RWPE1 (cell line): ENCODE data around the gene NAMPT.
A peak's percentile ranks its signal among the peaks of the same experiment; 100 is the strongest.

ENCODE experiments used
- CTCF ChIA-PET: fragments of 350-600 bp; sonication (Branson Sonifier 250); formaldehyde crosslinking; extraction: SDS; loops from one replicate; lab custom pipeline; 2021; lab: Yijun Ruan, JAX
- POLR2A ChIA-PET: fragments of 400-600 bp; formaldehyde crosslinking; extraction: SDS; loops from one replicate; lab custom pipeline; 2020; ENCODE audit warnings: antibody characterized with exemption; ENCODE audit not compliant: low non-redundant PET; lab: Yijun Ruan, JAX
- DNase-seq: peaks from one replicate; pipeline ENCODE4 v3.0.0; 2012; ENCODE audit warnings: low spot score
- H3K27ac ChIP-seq: fragments of 450-650 bp; 2 replicates; pipeline ENCODE4 v1.5.1; 2017
- TF ChIP-seq, protein P1 (sequence below): fragments of 450-650 bp; conservative IDR thresholded peaks from 2 replicates; pipeline ENCODE4 v1.5.1; 2017; ENCODE audit warnings: low read depth, mild to moderate bottlenecking

Gene NAMPT

DNA sequence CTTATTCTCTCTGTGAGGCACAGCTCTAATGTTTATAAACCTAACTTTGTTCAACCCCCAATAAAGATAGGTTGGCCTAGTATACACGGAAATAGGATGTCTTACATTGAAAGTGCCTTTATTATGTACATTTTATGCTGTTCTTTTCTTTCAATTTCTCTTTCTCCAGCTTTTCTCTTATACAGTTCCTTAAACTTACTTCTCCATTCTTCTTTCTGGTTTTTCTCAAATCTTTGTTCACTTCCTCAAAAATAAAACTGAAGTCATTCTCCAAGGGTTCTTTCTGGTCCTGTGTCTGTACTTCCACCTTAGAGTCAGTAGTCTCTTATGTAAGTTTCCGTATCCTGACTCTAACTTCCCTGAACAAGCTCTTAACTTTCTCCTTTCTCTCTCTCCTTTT is 29.2 kb upstream of the NAMPT start:
- ChIA-PET POLR2A (no interaction called here), CTCF (no interaction called here)
- H3K27ac ChIP-seq: no peak overlapping the region
- no peak for DNase-seq
- TF ChIP-seq, protein P1, sequence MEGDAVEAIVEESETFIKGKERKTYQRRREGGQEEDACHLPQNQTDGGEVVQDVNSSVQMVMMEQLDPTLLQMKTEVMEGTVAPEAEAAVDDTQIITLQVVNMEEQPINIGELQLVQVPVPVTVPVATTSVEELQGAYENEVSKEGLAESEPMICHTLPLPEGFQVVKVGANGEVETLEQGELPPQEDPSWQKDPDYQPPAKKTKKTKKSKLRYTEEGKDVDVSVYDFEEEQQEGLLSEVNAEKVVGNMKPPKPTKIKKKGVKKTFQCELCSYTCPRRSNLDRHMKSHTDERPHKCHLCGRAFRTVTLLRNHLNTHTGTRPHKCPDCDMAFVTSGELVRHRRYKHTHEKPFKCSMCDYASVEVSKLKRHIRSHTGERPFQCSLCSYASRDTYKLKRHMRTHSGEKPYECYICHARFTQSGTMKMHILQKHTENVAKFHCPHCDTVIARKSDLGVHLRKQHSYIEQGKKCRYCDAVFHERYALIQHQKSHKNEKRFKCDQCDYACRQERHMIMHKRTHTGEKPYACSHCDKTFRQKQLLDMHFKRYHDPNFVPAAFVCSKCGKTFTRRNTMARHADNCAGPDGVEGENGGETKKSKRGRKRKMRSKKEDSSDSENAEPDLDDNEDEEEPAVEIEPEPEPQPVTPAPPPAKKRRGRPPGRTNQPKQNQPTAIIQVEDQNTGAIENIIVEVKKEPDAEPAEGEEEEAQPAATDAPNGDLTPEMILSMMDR: no peak

DNA sequence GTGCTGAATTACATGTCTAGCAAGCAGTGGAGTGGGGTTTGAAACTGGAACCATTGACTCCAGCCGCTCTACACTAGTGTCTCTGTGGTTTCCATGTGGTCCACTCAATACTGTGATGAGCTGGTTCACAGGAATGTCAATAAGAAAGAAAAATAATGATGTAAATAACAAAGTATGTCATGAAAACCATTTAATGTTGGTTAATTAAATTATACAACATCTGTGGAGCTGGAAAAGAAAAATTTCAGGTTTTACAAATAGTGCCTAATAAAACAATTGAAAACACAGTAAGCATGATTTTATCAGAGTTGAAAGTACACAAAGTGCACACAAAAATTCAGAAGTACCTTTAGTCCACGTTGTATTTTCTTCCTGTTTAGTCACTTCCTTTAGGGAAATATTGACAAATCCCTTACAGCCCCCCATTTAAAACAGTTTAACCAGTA is 28.7 kb upstream of the NAMPT start:
- peak; percentile 25 for DNase-seq
- H3K27ac ChIP-seq: no peak overlapping the region
- TF ChIP-seq, protein P1: no peak
- POLR2A ChIA-PET: no interaction called here
- CTCF ChIA-PET: no interaction called here

DNA sequence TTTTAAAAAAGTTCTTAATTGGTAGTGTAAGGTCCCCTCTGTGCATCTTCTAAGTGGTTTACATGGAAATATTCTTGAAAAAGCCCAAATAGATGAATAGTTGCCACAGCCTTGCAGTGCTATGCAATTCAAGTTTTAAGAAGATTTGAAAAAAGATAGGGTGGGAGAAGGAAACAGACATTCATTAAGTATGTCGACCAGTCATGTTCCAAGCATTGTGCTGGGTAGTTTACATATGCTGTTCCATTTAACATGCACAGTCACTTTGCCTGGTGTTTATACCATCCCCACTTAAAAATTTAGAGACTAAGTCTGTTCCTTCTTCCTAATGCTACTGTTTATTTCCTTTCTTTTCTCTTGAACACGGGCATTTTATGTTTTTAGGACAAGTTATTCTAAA is 28.1 kb upstream of the NAMPT start:
- H3K27ac ChIP-seq: no peak overlapping the region
- TF ChIP-seq, protein P1: no peak
- DNase-seq: no peak
- POLR2A ChIA-PET: no interaction called here
- CTCF ChIA-PET: no interaction called here

DNA sequence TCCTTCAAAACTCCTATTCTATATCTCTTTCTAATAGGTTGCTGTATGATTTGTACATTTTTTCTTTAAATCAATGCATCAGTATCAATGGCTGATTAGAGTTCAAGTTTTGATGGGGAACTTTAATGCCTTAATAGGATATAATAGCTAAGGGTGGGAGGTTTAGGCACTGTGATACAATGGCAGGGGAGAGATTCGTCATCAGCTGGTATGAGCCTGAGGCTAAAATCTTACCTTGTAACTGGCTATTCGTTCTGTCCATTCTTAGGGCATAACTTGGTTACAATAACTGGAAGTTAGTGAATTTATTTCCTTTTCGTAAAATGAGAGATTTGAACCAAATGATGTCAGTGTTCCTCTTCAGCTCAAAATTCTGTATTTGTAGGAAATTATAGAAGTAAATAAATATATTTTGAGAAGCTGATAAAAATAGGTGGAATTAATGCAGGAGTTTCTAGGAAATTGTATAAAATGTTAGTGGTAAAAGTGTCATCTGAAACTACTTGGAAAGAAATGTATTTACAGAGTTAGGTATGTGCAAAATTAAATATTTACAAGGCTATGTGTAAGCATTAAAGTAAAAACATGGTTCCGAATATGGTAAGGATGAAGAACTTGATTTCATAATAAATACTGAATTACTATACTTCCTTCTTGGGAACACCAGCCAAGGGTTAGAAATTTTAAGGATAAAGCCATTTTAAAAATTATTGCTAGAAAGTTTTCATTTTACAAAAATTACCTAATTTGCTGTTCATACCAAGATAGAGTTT is 27.5 kb upstream of the NAMPT start:
- CTCF ChIA-PET: interaction anchor here (0.7 kb wide), 1 partner anchor 49 kb away, joined by 3 read pairs; no protein-coding TSS in a partner anchor
- TF ChIP-seq, protein P1: no peak
- POLR2A ChIA-PET: no interaction called here
- peak; percentile 33 for DNase-seq
- H3K27ac ChIP-seq: no peak overlapping the region

DNA sequence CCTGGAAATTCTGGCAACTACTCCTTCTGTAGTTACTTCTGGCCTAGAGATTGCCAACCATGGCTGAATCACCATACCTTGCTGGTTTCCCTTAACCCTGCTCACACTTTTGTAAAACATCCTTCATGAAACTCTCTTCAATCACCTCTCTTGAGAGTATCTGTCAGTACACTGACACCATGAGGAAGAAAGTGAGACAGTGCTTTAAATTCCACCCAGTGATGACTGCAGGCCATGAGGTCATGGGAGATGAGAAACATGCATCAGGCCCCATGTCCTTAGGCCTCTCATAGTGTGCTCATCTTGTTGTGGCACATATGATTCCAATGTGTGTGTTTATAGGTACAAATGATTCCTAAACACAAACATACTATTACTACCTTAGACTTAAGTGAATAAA is 24.6 kb upstream of the NAMPT start:
- no peak overlapping the region for H3K27ac ChIP-seq
- POLR2A ChIA-PET: no interaction called here
- DNase-seq: no peak
- CTCF ChIA-PET: no interaction called here
- TF ChIP-seq, protein P1: no peak

DNA sequence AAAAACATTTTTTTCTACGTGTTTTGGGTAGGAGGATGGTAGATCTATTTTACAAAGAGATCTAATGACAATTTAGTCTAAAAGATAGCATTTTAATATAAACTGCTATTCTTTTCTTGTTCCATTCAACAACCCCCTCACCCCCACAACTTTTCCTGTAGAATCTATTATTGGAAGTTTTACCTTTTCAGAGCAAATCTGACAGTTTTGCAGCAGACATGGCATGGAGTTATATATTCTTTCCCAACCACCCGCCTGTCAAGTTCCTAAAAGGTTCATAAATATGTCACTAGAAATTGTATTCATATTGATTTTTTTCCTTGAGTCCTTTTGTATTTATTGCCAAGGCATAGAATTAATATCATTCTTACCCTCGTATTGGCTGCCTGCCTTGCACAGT is 21.5 kb upstream of the NAMPT start:
- no peak overlapping the region for H3K27ac ChIP-seq
- TF ChIP-seq, protein P1: no peak
- ChIA-PET CTCF (no interaction called here), POLR2A (no interaction called here)
- DNase-seq: no peak
